SU-DHL-6 (cell line): ENCODE data around the gene ACBD3.

ENCODE experiments used
- CTCF ChIP-seq: fragments of 200-600 bp; sonication (generic); IDR thresholded peaks from one replicate; pipeline ENCODE4 v1.5.1; 2017; ENCODE audit warnings: antibody characterized with exemption, mild to moderate bottlenecking, low read length, moderate library complexity; ENCODE audit not compliant: insufficient read depth, poor library complexity, severe bottlenecking
- EZH2phosphoT487 ChIP-seq: fragments of 200-600 bp; sonication (generic), shearing (Covaris generic); conservative IDR thresholded peaks from 2 replicates; pipeline ENCODE4 v1.6.1; 2018; ENCODE audit warnings: mild to moderate bottlenecking, antibody characterized with exemption, low read length, moderate library complexity, mixed read lengths

- TF ChIP-seq EZH2phosphoT487 (no peak), CTCF (no peak)
Measured at GRCh38 chr1:226125831-226126230, 60.7 kb downstream of the ACBD3 start.
